HL-60 (cell line): ENCODE data around the gene IRGC.
A peak's percentile ranks its signal among the peaks of the same experiment; 100 is the strongest.

ENCODE experiments used
- DNase-seq, 2 experiments: peaks; one replicate each; pipeline ENCODE4 v3.0.0-alpha.2; 2010 to 2020; ENCODE audit warnings: low read depth in 1 of 2, low spot score in 1 of 2
- H3K27ac ChIP-seq: fragments of 250-450 bp; sonication (Bioruptor Pico); replicated peaks from 2 replicates; pipeline ENCODE4 v1.5.1; 2020; ENCODE audit warnings: mild to moderate bottlenecking, moderate library complexity
- H3K27me3 ChIP-seq: fragments of 250-450 bp; sonication (Bioruptor Pico); 2 replicates; pipeline ENCODE4 v1.5.1; 2021; ENCODE audit warnings: mild to moderate bottlenecking, moderate library complexity; ENCODE audit not compliant: insufficient read depth, poor library complexity, severe bottlenecking
- H3K4me3 ChIP-seq: replicated peaks from 2 replicates; pipeline ENCODE4 v1.5.1; 2011; ENCODE audit warnings: mild to moderate bottlenecking, control low read depth, low read length; ENCODE audit not compliant: insufficient read depth
- GABPA ChIP-seq: IDR thresholded peaks from 2 replicates; pipeline ENCODE4 v1.6.1; 2012; ENCODE audit warnings: low read depth
- POLR2AphosphoS5 ChIP-seq: IDR thresholded peaks from 2 replicates; pipeline ENCODE4 v1.6.1; 2012; ENCODE audit warnings: low read depth
- SPI1 ChIP-seq: IDR thresholded peaks from 2 replicates; pipeline ENCODE4 v1.6.1; 2012; ENCODE audit warnings: low read depth, mild to moderate bottlenecking, borderline replicate concordance
- TF ChIP-seq, protein P1 (sequence below): IDR thresholded peaks from 2 replicates; pipeline ENCODE4 v1.6.1; 2012; ENCODE audit warnings: low read depth; ENCODE audit not compliant: insufficient replicate concordance
- TF ChIP-seq, protein P2 (sequence below): IDR thresholded peaks from one replicate; pipeline ENCODE4 v1.5.1; 2011; ENCODE audit warnings: low read length, control low read depth, inconsistent platforms; ENCODE audit not compliant: insufficient read depth

Gene IRGC

DNA sequence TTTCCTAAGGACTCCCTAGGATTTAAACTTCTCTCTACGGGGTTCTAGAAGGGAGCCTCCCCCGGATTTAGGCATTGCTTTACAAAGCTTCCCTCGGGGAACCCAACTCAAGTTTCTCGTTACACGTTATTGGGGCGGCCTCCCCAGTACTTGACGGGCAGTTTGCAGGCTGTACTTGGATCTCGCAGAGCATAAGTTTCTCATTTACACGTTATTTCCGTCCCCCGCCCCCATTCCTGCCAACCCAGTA lies 38.3 kb downstream of the IRGC start:
- no peak for DNase-seq
- peak overlapping the region; percentile 99 for H3K27ac ChIP-seq
- TF ChIP-seq, protein P1, sequence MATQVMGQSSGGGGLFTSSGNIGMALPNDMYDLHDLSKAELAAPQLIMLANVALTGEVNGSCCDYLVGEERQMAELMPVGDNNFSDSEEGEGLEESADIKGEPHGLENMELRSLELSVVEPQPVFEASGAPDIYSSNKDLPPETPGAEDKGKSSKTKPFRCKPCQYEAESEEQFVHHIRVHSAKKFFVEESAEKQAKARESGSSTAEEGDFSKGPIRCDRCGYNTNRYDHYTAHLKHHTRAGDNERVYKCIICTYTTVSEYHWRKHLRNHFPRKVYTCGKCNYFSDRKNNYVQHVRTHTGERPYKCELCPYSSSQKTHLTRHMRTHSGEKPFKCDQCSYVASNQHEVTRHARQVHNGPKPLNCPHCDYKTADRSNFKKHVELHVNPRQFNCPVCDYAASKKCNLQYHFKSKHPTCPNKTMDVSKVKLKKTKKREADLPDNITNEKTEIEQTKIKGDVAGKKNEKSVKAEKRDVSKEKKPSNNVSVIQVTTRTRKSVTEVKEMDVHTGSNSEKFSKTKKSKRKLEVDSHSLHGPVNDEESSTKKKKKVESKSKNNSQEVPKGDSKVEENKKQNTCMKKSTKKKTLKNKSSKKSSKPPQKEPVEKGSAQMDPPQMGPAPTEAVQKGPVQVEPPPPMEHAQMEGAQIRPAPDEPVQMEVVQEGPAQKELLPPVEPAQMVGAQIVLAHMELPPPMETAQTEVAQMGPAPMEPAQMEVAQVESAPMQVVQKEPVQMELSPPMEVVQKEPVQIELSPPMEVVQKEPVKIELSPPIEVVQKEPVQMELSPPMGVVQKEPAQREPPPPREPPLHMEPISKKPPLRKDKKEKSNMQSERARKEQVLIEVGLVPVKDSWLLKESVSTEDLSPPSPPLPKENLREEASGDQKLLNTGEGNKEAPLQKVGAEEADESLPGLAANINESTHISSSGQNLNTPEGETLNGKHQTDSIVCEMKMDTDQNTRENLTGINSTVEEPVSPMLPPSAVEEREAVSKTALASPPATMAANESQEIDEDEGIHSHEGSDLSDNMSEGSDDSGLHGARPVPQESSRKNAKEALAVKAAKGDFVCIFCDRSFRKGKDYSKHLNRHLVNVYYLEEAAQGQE = no peak
- TF ChIP-seq GABPA (no peak), POLR2AphosphoS5 (no peak), SPI1 (no peak)
- TF ChIP-seq, protein P2, sequence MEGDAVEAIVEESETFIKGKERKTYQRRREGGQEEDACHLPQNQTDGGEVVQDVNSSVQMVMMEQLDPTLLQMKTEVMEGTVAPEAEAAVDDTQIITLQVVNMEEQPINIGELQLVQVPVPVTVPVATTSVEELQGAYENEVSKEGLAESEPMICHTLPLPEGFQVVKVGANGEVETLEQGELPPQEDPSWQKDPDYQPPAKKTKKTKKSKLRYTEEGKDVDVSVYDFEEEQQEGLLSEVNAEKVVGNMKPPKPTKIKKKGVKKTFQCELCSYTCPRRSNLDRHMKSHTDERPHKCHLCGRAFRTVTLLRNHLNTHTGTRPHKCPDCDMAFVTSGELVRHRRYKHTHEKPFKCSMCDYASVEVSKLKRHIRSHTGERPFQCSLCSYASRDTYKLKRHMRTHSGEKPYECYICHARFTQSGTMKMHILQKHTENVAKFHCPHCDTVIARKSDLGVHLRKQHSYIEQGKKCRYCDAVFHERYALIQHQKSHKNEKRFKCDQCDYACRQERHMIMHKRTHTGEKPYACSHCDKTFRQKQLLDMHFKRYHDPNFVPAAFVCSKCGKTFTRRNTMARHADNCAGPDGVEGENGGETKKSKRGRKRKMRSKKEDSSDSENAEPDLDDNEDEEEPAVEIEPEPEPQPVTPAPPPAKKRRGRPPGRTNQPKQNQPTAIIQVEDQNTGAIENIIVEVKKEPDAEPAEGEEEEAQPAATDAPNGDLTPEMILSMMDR = no peak

DNA sequence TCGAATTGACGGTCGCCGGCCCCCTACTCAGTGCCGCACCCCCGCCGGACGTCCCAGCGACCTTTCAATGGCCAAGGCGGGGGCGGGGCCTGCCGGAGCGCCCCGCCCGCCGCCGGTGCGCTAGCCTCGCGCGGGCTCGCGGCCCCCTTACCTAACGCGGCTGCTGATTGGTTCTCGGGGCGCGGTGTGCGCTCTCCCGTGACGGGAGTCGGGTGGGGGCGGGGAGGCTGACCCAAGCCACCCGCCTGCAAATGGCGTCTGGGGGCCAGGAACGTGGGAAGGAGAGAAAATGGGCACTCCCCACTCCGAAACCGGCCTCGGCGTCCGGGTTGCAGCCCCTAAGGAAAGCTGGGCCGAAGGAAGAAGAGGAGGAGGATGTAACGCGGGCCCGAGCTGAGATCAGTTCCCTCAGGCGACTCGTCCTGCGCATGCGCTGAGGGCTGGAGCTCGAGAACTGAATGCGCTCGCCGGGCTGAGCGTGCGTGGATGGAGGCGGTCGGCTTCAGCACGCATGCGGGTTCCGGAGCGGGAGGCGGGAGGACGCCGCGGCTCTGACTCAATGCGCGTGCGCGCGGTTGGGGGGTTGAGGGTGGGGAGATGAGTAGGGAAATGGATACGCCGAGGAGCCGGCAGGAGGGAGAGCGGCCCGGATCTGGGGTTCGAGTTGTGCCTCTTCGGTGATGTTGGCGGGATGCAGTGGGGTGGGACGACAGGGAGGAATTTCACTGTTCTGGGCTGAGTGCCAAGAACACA lies 38.8 kb downstream of the IRGC start, which contains the start of gene SMG9:
TSS of gene SMG9 (minus strand) at position 460 of the 753 bp plus-strand sequence. CDS start 4,221 bp downstream, outside the sequence.
- TF ChIP-seq, protein P2 = no peak
- TF ChIP-seq POLR2AphosphoS5 = peak; percentile 73
- no peak for TF ChIP-seq GABPA
- no peak for TF ChIP-seq SPI1
- TF ChIP-seq, protein P1 = peak; percentile 75

More for the DNA sequence above, 38.3 kb downstream of the IRGC start:
- peak overlapping the region; percentile 82 for H3K4me3 ChIP-seq
- H3K27me3 ChIP-seq = no peaks in the 10 kb centered on the region

DNA sequence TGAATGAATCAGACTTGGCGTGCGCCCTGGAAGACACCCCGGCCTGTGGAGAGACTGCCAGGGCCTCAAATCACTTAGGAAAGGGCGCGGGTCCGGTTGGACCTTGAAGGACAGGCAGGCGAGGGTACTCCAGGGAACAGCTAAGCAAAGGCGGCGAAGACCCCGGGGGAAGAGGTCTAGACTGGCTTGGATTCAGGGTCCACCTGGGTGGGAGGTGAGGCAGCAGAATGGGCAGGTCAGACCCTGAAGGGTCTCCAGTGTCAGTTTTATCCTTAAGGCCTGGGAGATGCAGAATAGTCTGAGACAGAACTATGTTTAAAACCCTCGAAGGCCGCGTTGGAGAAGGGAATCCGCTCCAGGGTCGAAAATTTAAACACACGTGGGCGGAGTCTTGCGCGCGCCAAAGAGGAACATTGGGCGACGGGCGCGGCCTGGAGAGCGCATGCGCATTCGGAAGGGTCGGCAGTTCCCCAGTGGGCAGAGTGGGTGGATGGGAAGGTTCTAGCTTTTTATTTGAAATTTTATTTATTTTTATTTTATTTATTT lies 39.5 kb downstream of the IRGC start:
- TF ChIP-seq SPI1 (peak; percentile 18; the same call in 1 of the 2 replicates), POLR2AphosphoS5 (no peak)
- no peaks in the 10 kb centered on the region for H3K27me3 ChIP-seq
- H3K27ac ChIP-seq = peak overlapping the region; percentile 99
- peak overlapping the region; percentile 82 for H3K4me3 ChIP-seq
- peak; percentile 78 to 88 for DNase-seq

More for the DNA sequence above, 38.8 kb downstream of the IRGC start, which contains the start of gene SMG9:
- Histone ChIP-seq H3K27ac (peak within 1 kb of the TSS; percentile 99), H3K4me3 (peak within 1 kb of the TSS; percentile 82), H3K27me3 (no peaks in the 10 kb centered on the region)
- peak; percentile 96 to 98 for DNase-seq

DNA sequence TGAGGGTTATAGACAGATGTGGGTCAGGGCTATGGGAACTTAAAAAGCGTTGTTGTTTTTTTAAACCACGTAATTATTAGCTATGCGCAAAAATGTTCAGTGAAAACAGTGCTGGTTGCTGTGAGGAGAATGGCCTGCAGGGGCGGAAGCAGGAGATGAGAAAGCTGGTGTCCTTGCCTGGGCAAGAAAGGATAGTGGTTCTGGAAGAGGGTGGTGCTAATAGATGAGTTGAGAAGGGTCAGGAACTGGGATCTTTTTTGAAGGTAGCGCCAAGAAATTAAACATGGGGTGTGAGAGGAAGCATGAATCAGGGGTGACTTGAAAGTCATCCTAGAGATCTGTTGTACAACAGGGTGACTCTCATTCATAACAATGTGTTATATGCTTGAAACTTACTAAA lies 43.6 kb downstream of the IRGC start:
- Histone ChIP-seq H3K4me3 (no peak overlapping the region), H3K27me3 (no peaks in the 10 kb centered on the region), H3K27ac (no peak overlapping the region)
- TF ChIP-seq, protein P2 = no peak
- TF ChIP-seq SPI1 = no peak
- DNase-seq = no peak
